NCI-H2171 (cell line): ENCODE measurements around the gene FAM163A.
"Not testable (repeated sequence)": the region's sequence is repeated elsewhere in the genome, so short reads cannot be mapped to it uniquely, and the experiment has no call there.

Source experiments
- DNase-seq: peaks from one replicate; lab custom pipeline; 2025; lab: John Stamatoyannopoulos, UW

Gene FAM163A

DNA sequence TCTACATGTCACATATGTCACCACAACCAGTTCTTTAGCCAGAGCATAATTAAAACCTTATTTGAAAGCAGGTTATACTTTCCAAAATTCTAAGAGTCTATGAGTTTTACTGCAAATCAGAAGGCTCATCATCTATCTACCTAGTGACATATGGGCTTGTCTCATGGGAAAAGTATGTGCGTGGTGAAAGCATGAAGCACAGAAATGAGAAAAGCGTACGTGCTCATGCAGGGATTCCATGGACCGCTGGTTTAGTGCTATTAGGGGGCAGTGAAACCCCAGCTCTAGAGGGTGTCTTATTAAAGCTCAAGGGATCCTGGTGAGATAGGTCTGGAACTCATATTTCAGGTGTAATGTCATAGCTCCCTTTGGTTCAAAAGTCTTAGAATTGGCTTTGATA, 50.2 kb downstream of the FAM163A start:
- peak; percentile 33 for DNase-seq

DNA sequence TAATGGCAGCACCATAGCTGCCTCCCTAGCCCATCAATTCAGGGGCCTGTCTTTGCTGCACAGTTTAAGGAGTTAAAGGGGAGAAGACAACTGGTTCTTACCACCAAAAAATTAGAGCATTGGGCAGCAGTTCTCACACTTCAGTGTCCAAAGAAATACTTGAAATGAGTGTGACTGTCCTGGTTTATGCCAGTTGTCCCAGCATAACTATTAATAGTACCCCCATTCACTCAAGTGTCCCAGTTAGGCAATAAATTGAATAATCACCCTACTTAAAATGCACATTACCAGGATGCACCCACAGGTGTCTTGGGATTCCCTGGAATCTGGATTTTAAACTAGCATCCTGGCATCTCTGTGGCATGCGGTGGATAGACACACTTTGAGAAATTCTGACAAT, 51.1 kb downstream of the FAM163A start:
- no peak for DNase-seq

DNA sequence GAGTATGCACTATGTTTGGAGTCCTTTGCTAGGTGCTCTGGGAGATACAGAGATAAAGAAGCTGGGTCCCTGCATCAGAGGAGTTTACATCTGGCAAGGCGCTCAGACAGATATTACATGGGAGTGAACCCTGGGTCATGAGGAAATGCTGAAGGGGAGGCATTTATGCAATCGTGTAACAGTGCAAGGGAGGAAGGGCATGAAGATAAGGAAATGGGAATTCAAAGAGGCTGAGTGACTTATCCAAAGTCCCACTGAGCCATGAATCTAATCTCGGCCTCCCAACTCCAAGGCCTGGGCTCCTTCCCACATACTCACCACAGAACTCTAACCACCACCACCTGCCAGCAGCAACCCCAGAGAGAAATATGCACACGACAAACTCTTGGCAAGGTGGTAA, 51.6 kb downstream of the FAM163A start:
- DNase-seq = no peak

GRCh38 chr1:179798213-179798863, 55.2 kb downstream of the FAM163A start:
- DNase-seq = no peak

DNA sequence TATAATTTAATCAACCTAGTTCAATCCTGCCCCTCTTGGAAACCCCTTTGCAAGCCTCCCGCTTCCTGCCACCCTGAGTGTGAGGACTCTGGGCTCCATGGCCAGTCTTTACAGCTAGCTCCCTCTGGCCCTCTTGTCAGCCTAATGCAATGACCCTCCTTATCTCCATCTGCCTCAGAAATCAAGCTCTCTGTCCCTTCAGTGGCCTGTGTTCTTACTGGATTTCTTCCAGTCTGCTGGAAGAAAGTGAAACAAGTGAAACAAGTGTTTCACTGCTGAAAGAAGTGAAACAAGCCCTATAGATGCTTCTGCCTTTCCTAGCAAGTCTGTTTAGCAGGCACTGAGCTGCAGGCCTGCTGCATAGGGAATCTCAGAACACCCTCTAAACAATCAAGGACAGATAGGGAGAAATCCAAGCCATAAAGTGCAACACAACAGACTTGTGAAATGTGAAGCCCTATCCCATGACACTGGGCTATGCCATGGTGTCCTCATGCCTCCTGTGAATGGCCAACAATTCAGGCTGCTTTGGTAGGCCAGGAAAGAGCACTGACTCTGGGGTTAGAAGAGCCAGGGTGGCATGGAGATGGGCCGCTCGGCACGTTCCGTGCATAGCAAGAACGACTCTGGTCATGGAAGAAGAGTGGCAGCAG, 55.9 kb downstream of the FAM163A start:
- no peak for DNase-seq

- no peak for DNase-seq
Observed at GRCh38 chr1:179800481-179800880, 57.4 kb downstream of the FAM163A start.

DNA sequence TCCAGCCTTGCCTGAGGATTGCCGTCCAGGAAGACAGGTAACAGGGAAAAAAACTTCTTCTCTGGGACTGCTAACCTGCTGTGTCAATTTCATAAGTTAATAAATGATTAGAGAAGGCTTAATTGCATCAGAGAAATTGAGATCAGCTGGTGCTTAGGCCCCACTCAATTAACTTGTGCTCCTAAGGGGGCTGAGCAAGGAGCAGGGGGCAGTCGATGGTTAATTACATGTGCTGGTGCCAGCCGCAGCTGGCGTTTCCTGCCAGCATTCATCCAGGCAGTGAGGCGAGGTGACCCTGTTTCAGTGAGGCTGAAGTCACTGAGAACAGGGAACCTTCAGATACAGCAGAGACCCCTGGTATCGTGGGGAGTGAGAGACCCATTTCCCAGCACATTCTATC, 60.0 kb downstream of the FAM163A start:
- no peak for DNase-seq

DNA sequence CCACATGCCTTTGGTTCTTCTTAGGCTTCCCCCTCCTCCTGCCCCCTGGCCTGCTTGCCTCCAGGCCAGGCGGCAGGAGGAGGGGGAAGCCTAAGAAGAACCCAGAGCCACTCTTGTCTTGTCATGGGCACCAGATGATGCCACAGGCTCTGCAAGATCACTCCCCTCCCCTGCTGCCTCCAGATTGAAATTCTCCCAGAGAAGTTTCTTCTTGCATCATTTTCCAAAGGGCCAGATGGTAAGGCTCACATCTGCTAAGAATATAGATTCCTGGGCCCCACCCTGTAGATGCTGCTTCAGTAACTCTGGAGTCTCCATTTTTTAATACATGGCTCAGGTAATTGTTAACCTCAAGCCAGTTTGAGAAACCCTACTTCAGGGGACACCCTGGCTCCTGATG, 60.8 kb downstream of the FAM163A start:
- DNase-seq = peak; percentile 55

DNA sequence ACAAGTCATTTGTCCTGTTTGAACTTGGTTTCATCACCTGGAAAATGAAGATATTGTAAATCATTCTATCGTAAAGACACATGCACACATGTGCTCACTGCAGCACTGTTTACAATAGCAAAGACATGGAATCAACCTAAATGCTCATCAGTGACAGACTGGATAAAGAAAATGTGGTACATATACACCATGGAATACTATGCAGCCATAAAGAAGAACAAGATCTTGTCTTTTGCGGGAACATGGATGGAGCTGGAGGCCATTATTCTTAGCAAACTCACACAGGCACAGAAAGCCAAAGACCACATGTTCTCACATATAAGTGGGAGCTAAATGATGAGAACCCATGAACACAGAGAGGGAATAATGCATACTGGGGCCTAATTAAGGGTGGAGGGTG, 61.3 kb downstream of the FAM163A start:
- not testable (repeated sequence) for DNase-seq

- DNase-seq = no peak
Observed at GRCh38 chr1:179805291-179806195, 62.5 kb downstream of the FAM163A start.

DNA sequence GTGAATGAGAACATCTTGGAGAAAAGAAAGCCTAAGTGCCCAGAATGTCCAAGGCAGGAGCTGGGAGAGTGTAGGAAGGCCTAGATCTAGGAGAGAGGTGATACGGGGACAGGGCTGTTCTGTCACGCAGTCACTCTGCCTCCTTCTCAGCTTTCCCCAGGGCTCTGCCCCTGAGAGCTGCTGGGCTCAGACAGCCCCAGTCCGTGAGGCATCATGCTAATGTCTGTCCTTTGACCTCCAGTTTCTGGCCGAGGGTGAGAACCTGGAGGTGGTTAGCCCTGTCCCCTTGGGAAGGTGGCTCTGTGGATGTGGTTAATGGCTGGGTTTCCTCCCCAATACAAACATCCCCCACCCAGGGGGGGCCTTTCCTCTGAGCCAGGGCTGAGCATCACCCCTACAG, 63.2 kb downstream of the FAM163A start:
- DNase-seq = no peak

GRCh38 chr1:179807291-179807690, 64.2 kb downstream of the FAM163A start:
- DNase-seq = no peak

- DNase-seq = no peak
Observed at GRCh38 chr1:179807691-179808485, 64.8 kb downstream of the FAM163A start.

DNA sequence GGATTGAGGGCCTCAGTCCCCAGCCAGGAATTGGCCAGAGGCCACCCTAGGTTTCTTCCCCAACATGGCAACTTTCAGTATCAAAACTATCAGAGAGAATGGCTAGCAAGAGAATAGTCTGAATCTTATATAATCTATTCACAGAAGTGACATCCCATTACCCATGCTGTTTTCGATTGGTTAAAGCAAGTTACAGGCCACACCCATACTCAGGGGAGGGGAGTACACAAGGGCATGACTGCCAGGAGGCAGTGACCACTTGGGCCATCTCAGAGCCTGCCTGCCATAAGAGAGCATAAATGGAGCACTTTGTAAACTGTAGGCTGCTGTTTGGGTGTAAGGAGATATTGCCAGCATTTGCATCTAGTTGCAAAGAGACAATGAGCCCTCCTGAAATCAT, 65.4 kb downstream of the FAM163A start:
- no peak for DNase-seq

- DNase-seq = peak; percentile 49
Observed at GRCh38 chr1:179809506-179810366, 66.6 kb downstream of the FAM163A start.

GRCh38 chr1:179810367-179810715, 67.2 kb downstream of the FAM163A start:
- DNase-seq = no peak

DNA sequence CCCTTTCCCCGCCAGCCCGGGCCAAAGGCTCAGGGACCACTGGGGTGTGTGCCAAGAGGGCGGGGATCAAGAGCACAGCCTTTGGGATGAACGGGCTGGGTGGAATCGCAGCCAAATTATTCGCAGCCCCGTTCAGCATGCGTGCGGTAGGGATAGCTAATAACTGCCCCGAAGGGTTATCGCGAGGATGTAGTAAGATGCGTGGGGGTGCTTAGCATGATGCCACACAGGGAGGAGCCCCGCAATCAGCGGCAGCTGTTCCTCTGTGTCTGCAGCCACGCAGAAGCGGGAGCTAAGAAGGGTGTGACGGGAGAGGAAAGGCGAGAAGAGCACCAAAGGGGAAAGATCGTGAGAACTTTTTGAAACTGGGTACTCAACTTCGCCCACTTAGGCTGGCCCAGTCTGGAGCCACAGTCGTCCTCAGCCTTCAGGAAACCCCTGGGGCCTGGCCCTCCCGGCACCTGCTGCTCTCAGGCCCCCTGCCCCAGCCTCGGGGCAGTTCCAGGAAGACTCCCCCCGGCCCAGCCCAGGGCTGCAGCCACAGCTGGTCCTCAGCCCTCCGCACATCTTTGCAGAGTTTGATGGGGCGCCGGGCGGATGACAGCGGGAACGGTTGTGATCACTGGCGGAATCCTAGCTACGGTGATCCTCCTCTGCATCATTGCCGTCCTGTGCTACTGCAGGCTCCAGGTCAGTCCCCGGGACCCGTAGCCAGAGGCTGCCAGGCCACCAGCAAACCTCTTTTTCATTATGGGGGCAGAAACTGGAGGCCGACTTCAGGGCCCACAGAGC, 69.6 kb downstream of the FAM163A start:
- DNase-seq = no peak

DNA sequence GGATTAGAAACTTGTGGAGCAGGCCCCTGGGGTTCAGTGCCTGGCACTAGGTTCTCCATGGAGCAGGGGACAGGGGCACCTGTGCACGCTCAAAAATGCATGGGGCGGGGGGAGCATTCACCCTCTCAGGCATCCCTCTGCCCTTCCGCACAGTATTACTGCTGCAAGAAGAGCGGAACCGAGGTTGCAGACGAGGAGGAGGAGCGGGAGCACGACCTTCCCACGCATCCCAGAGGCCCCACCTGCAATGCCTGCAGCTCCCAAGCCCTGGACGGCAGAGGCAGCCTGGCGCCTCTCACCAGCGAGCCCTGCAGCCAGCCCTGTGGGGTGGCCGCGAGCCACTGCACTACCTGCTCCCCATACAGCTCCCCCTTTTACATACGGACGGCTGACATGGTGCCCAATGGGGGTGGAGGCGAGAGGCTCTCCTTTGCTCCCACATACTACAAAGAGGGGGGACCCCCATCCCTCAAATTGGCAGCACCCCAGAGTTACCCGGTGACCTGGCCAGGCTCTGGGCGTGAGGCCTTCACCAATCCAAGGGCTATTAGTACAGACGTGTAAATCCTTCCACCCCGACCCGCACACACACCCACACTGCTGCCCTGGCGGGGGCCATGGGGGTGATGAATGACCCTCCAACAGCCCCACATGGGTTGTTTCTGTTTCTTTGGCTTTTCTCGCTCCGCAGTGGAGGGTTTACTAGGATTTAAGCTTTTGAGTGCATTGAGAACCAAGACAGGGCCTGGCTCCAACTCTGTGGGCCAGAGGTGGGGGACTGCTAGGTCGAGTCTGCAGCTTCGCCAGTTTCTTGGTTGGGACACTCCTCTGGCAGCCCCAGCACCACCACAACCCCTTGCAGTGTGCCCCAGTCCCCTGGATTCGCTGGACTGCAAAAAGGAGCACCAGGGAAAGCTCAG, 70.8 kb downstream of the FAM163A start:
- no peak for DNase-seq

- peak; percentile 84 for DNase-seq
Observed at GRCh38 chr1:179814546-179814838, 71.4 kb downstream of the FAM163A start.

DNA sequence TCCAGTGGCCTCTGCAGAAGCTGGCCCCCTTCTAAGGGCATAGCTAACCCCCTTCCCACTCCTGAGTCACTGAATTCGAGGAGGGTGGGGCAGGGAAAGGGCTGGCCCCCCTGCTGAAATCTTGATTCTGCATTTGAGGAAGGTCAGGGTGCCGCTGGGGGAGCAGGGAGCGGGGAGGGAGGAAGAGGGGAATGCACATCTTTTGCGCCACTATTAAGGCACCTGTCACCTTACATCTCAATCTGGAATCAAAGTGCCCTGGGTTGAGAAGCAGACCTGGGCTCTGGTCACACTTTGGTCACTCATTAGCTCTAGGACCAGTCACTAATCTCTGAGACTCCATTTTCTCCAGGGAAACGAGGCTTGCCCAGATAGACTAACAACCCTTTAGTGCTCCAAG, 72.5 kb downstream of the FAM163A start:
- no peak for DNase-seq
